ENCODE measurements around the gene DNAJA4. TPM values are rescaled to one million over a fixed set of nuclear protein-coding genes. Genes with fewer than 3 reads are reported as not detected.

Gene DNAJA4
- total and polyA plus RNA-seq, 2 of the 13 experiments (the other 11 are each of a cell fraction or from before 2014, with no cell fraction given): not detected

DNA sequence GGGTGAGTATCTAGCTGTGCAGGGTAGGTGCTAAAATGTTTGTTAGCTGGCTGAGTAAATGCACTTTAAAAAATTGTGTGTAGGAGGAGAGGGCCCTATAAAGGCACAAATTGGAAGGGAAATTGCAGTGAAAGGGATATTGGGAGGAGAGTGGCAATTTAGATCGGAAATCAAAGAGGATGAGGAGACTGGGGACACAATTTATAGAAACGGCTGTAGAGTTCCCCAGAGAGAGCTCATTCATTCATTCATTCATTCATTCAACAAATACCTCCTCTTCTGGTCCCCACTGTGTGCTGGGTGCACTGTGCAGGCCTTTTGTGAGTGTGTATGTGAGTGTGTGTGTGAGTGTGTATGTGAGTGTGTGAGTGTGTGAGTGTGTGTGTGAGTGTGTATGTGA lies 2.4 kb downstream of the DNAJA4 start:
- Histone ChIP-seq H3K4me1 (ENCODE audit: insufficient read depth, low read length) (no peaks in the 10 kb centered on the region), H4K20me1 (ENCODE audit: insufficient read depth, low read length) (no peaks in the 10 kb centered on the region), H3K9me3 (ENCODE audit: low read length) (no peaks in the 10 kb centered on the region), H2AFZ (ENCODE audit: low read length) (no peak overlapping the region), H3K79me2 (ENCODE audit: insufficient read depth, low read length) (no peaks in the 10 kb centered on the region), H3K27me3 (ENCODE audit: control insufficient read depth in 1 of 2, insufficient read depth in 2 of 2, low read length in 2 of 2) (peaks cover 0 to 23% of the 10 kb centered on the region in 2 experiments; a peak in 2 of 5 replicates), H3K27ac (ENCODE audit: extremely low read length, insufficient read depth, low read length) (no peak overlapping the region), H3K36me3 (replicated peaks in 1 of 2; ENCODE audit: control insufficient read depth in 1 of 2, insufficient read depth in 2 of 2, low read length in 2 of 2) (no peaks in the 10 kb centered on the region), H3K4me3 (replicated peaks in 1 of 3; ENCODE audit: insufficient read depth in 1 of 3, low read depth in 2 of 3, low read length in 3 of 3) (no peak overlapping the region), H3K4me2 (ENCODE audit: low read depth, low read length) (no peak overlapping the region), H3K9ac (ENCODE audit: insufficient read depth, low read depth, low read length) (no peak overlapping the region)
- ChIA-PET CTCF (ENCODE audit: low intra/inter-chr PET ratio, low total read pairs) (no interaction called here), POLR2A (no interaction called here)
- ATAC-seq: no peak
- in situ Hi-C loops (cut with HindIII; ENCODE audit: extremely low pct_ligation_motif_present, low pct_unique_long_range_greater_than_20kb) (no loop called here), intact Hi-C loops (cut with micrococcal nuclease; ENCODE audit: unreplicated experiment) (no loop called here)
- TF ChIP-seq NFYB (CRISPR knock-in tag; IDR thresholded peaks at IDR 0.05): no peak
- no peak for TF ChIP-seq ZNF546 (CRISPR knock-in tag; conservative IDR thresholded peaks at IDR 0.05)
- no peak for TF ChIP-seq RAD51 (IDR thresholded peaks at IDR 0.05; ENCODE audit: borderline replicate concordance)
- TF ChIP-seq HNRNPLL (IDR thresholded peaks at IDR 0.05; ENCODE audit: low read depth, low read length, poor library complexity, severe bottlenecking): no peak
- no peak for TF ChIP-seq ZSCAN9 (CRISPR knock-in tag; IDR thresholded peaks at IDR 0.05; ENCODE audit: borderline replicate concordance)
- TF ChIP-seq, protein P1, sequence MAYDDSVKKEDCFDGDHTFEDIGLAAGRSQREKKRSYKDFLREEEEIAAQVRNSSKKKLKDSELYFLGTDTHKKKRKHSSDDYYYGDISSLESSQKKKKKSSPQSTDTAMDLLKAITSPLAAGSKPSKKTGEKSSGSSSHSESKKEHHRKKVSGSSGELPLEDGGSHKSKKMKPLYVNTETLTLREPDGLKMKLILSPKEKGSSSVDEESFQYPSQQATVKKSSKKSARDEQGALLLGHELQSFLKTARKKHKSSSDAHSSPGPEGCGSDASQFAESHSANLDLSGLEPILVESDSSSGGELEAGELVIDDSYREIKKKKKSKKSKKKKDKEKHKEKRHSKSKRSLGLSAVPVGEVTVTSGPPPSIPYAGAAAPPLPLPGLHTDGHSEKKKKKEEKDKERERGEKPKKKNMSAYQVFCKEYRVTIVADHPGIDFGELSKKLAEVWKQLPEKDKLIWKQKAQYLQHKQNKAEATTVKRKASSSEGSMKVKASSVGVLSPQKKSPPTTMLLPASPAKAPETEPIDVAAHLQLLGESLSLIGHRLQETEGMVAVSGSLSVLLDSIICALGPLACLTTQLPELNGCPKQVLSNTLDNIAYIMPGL (CRISPR knock-in tag; IDR thresholded peaks at IDR 0.05; ENCODE audit: borderline replicate concordance in 1 of 2, low read depth in 1 of 2): no peak
- no peak for TF ChIP-seq ZNF431 (CRISPR knock-in tag; IDR thresholded peaks at IDR 0.05; ENCODE audit: borderline replicate concordance, low read depth)
- TF ChIP-seq TBP (CRISPR knock-in tag; IDR thresholded peaks at IDR 0.05): no peak
- TF ChIP-seq NR2F6 (IDR thresholded peaks at IDR 0.05): no peak
- TF ChIP-seq NR2F6 (CRISPR knock-in tag; IDR thresholded peaks at IDR 0.05): no peak
- TF ChIP-seq ZNF274 (CRISPR knock-in tag; IDR thresholded peaks at IDR 0.05): no peak
- TF ChIP-seq, protein P2, sequence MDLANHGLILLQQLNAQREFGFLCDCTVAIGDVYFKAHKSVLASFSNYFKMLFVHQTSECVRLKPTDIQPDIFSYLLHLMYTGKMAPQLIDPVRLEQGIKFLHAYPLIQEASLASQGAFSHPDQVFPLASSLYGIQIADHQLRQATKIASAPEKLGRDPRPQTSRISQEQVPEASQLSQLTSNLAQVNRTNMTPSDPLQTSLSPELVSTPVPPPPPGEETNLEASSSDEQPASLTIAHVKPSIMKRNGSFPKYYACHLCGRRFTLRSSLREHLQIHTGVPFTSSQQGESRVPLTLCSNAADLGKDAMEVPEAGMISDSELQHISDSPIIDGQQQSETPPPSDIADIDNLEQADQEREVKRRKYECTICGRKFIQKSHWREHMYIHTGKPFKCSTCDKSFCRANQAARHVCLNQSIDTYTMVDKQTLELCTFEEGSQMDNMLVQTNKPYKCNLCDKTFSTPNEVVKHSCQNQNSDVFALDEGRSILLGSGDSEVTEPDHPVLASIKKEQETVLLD (CRISPR knock-in tag; IDR thresholded peaks at IDR 0.05; ENCODE audit: low read depth): no peak
- no peak for TF ChIP-seq AKAP8 (CRISPR knock-in tag; IDR thresholded peaks at IDR 0.05)
- TF ChIP-seq, protein P3, sequence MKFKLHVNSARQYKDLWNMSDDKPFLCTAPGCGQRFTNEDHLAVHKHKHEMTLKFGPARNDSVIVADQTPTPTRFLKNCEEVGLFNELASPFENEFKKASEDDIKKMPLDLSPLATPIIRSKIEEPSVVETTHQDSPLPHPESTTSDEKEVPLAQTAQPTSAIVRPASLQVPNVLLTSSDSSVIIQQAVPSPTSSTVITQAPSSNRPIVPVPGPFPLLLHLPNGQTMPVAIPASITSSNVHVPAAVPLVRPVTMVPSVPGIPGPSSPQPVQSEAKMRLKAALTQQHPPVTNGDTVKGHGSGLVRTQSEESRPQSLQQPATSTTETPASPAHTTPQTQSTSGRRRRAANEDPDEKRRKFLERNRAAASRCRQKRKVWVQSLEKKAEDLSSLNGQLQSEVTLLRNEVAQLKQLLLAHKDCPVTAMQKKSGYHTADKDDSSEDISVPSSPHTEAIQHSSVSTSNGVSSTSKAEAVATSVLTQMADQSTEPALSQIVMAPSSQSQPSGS (CRISPR knock-in tag; IDR thresholded peaks at IDR 0.05): no peak
- TF ChIP-seq THYN1 (CRISPR knock-in tag; IDR thresholded peaks at IDR 0.05; ENCODE audit: borderline replicate concordance, low read depth): no peak
- no peak for TF ChIP-seq KDM2A (CRISPR knock-in tag; IDR thresholded peaks at IDR 0.05; ENCODE audit: borderline replicate concordance, low read depth)
- TF ChIP-seq DPF2 (CRISPR knock-in tag; IDR thresholded peaks at IDR 0.05; ENCODE audit: borderline replicate concordance, low read depth): no peak
- TF ChIP-seq, protein P4, sequence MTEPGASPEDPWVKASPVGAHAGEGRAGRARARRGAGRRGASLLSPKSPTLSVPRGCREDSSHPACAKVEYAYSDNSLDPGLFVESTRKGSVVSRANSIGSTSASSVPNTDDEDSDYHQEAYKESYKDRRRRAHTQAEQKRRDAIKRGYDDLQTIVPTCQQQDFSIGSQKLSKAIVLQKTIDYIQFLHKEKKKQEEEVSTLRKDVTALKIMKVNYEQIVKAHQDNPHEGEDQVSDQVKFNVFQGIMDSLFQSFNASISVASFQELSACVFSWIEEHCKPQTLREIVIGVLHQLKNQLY (CRISPR knock-in tag; IDR thresholded peaks at IDR 0.05): no peak
- no peak for TF ChIP-seq ASH2L (IDR thresholded peaks at IDR 0.05; ENCODE audit: insufficient read length, low read depth, low read length)
- no peak for FAIRE-seq
- no TSS peak for BruUV-seq (replicated peaks)
- WGBS (ENCODE audit: low lambda C conversion rate): 23% methylated on average over 2 of the region's 2 CpGs
- DNase-seq (ENCODE audit: low spot score): no peak

Measured in HepG2 (cell line).